NCI-H1436 treated with DMSO at 0.1 percent for 48 hours (cell line): ENCODE measurements around the gene LRRC26.

Source experiments
- DNase-seq: peaks from one replicate; lab custom pipeline; 2025; lab: John Stamatoyannopoulos, UW

The LRRC26 gene

DNA sequence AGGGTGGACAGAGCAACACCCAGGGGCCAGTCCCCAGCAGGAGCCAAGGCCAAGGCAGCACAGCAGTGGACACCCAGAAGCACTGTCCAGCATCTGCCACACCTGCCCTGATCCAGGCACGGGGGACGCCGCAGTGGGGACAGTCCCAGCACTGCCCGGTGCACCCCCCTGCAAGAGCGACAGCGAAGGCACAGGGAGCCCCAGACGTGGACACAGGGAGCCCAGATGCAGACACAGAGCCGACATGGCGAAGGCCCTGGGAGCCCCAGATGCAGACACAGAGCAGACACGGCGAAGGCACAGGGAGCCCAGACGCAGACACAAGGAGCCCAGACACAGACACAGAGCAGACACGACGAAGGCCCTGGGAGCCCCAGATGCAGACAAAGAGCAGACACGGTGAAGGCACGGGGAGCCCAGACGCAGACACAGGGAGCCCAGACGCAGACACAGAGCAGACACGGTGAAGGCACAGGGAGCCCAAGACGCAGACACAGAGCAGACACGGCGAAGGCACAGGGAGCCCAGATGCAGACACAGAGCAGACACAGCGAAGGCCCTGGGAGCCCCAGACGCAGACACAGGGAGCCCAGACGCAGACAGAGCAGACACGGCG is 14.2 kb upstream of the LRRC26 start:
- DNase-seq = no peak

DNA sequence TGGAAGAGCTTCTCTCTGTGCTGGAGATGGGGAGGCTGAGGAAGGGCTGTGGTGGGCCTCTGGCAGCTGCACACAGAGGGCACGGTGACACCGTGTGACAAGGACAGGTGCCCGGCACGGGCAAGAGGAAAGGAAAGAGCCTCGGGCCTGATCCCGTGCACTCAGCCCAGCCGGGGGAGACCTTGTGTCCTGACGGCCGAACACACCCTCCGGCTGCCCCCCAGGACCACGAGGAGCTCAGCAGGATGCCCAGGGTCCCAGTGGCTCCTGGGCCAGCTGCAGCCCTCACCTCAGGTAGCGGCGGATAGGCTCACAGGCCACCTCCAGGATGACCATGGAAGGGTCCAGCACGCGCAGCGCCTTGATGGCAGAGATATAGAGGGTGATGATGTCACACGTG is 13.0 kb upstream of the LRRC26 start:
- DNase-seq = no peak

DNA sequence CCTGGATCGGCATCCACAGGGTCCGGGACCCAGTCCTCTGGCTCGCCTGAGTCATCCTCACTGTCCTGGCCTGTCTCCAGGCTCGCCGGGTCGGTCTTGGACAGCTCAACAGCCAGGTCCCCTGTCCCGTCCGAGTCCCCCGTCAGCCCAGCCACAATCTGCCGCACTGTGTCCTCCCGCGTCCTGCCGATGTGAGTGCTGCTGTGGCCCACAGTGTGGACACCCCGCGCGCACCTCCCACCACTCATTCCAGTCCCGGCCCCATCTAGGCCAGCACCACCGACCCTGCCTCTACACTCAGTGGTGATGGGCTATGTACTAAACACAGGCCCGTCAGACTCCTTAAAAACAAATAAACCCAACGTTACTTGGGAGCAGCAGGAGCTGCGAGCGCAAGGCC is 11.8 kb upstream of the LRRC26 start:
- DNase-seq = no peak

DNA sequence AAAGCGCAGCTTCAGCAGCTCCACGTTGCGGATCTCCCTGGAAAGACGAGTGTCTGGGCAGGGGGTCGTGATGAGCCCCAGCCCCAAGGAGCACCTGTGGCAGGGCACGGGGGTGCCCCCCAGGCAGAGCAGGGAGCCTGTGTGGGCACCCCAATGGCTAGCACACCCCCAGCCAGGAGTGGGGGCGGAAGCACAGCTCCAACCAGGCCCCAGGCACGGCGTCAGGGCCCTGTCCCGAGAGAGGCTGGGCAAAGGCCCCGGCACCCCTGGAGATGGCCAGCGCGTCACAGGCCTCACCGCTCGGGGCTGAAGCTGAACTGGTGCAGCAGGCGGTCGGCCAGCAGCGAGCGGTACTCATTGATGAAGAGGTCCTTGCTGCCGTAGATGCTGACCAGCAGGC is 10.6 kb upstream of the LRRC26 start:
- DNase-seq = no peak

DNA sequence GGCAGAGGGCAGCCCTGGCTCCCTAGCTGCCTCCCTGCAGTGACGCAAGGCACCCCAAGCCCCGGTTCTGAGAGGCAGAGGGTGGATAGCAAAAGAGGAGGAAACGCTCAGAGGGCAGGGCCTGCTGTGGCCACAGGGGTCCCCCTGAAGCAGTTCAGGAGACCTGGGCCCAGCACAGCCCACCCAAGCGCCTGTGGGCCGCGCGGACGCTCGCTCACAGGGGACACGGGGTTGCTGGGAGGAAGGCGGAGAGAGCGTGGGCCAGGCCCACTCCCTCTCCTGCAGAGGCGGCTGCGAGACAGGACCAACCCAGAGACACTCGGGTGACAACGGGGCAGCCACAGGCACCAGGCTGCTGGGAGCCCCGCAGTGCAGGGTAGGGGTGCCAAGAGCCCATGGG is 9.9 kb upstream of the LRRC26 start:
- DNase-seq = no peak

DNA sequence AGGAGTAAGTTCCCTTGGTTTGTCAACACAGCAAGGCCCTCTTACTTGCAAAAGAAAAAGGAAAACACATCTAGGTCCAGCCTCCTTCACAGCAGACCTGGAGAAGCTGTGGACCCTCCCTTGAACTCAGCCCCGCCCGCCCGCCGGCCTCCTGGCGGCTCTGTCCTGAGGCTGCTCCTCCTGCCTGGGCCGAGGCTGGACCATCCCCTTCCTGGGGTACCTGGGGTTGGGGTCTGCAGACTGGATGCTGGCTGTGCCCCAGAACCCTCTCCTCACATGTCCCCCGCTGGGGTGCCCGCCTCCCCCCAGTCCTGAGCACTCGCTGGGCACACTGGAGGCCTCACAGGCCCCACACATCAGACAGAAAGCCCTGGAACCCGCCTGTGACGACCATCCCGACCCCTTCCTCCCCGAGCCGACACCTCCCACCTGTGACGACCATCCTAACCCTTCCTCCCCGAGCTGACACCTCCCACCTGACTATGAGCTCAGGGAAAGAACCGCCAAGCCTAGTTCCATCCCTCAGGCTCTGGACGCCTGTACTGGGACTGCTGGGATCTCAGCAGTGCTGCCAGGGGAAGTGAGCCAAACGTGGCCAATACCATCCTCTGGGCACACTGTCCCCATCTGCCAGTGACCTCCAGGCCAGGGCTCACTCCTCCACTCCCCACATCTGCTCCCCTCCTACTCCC is 9.2 kb upstream of the LRRC26 start:
- DNase-seq = no peak

DNA sequence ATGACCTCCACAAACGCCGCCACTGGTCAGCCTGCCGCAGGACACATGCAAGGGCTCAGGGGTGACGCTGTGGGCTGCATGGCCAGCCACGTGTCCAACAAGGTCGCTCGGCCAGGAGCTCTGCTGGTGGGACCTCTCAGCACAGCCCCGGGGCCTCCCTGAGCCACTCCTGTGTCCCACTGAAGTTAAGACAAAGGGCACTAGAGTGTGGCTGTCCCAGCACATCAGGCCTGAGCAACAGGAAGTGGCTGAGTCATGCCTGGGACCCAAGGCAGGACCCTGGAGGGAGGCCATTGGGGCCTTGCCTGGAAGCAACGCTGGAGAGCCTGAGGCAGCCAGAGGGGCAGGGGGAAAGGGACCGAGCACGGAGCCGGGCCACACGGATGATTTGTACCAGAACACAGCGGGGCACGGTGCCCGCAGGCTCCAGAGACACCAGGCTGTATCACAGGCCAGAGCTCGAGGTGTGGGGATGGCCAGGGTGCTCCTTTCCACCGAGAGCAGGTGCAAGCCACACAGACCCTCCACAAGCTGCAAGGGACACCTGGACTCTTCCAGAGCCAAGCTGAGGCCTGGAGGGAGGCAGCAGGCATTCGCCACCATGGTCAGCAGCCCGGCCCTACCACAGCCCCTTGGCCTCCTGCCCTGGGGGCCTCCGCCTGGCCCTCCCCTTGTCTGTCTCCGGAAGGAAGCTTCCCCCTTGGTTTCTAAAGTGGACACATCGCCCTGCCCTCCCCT is 8.5 kb upstream of the LRRC26 start:
- DNase-seq = no peak

DNA sequence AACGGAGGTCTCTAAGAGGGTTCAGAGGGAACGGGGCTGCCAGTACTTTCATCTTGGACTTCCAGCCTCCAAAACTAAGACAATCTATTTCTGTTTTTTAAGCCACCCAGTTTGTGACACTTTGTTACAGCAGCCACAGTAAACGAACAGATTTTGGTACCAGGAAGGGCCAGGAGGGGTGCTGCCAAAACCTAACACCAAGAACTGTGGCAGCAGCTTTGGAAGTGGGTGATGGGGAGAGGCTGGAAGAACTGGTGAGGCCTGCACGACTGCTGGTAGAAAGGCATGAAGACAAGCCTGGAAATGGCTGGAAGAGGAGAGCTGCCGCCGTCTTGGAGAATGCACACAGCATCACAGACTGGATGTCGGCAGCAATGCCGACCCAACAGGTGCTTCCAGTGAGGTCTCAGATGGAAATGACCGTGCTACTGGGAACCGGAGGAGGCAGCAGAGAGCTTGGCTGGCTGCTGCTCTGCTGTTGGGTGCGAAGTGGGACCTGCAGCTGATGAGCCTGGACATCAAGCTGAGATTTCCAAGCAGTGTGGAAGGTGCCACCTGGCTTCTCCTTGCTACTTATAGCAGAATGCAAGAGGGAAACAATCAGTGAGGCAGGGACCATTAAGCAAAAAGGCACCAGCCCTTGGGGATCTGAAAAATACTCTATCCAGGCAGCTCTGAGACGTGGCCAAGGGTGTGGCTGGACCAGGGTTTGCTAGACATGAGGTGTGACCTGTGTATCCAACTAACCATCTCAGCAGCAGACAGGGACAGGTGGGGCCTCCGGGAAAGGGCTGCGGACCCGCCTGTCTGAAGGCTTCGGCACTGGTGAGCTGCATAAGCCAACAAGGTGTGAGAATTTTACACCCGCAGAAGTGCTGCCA is 6.7 kb upstream of the LRRC26 start:
- no peak for DNase-seq

DNA sequence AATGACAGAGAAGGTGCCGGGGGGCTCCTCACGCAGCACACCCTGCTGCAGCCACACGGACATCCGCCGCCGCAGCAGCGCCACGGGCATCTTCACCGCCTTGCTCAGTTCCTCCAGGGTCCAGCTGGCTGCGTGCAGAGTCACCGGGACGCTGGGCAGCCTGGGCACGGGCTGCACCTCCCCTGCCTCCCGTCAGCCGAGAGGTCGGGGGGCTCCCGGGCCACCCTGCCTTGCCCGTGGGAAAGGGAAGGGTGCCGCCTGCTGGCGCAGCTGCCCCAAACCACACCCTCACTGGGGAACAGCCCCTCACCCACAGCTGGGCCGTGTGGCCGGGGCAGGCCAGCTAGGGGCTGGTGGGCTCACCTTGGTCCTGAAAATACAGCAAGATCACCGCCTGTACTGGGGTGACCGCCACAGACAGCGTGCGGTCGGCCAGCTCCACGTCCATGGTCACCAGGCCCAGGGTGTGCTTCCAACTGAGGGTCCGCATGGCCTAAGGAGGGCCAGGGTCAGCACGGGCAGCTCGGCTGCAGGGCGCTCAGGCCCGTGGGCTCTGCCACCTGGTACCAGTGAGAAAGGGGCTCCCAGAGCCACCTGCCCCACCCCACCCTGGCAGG is 5.6 kb upstream of the LRRC26 start:
- DNase-seq = no peak

DNA sequence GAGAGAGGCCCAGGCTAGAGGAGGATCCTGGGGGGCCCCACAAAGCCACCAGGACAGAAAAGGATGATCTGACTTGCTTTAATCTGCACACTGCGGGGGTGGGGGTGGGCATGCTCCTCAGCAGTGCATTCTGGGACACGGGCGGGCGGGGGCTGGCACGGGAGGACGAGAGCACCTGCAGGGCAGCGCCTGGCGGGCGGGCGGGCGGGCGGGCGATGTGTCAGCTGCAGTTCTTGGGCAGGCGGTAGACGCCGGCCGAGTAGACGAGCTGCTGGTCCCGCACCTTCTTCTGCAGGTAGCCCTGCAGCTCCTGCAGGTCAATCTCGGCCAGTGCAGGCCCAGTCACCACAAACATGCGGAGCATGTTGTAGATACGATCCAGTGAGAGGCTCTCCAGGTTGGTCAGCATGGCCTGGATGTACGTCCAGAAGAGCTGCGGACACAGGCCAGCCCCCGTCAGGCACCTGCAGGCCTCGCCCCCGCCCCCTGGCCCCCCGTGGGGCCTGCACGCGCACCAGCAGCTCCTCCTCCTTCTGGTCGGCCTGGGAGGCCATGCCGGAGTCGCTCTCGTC is 5.0 kb upstream of the LRRC26 start:
- DNase-seq = no peak

DNA sequence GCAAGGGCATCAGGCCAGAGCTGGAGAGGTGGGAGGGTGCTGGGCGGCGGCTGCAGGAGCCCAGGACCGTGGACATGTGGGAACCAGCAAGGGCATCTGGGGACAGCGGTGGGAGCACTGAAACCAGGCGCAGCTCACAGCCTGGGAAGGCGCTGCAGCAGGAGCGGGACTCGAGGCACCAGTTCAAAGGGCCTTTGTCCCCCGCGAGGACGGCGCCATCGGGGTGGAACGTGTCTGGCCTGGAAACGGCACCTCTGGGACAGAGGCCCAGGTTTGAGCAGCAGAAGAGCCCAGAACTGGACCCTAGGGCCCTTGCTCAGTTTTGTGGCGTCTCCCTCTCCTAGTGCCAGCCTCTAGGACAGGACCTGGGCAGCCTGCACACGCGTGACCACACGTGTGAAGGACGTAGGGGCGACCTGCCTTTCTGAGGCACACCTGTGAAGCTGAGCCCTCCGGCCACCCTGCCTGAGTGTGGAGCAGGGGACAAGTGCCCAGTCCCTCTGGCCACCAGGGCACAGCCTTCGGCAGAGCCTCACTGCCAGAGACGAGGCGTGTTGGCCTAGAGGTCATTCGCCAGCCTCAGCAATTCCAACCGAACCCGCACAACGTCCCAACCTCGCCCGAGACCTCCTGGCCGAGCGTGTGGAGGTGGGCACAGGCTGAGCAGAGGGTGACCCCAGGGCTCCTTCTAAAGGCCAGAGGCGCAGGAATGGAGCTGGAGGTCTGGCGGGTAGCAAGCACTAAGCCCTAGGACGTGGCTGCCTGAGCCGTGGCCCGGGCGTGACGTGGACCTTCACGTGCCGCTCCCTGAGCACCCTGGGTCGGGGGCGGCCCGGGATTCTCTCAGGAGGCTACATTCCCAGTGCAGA is 4.2 kb upstream of the LRRC26 start:
- DNase-seq = no peak

DNA sequence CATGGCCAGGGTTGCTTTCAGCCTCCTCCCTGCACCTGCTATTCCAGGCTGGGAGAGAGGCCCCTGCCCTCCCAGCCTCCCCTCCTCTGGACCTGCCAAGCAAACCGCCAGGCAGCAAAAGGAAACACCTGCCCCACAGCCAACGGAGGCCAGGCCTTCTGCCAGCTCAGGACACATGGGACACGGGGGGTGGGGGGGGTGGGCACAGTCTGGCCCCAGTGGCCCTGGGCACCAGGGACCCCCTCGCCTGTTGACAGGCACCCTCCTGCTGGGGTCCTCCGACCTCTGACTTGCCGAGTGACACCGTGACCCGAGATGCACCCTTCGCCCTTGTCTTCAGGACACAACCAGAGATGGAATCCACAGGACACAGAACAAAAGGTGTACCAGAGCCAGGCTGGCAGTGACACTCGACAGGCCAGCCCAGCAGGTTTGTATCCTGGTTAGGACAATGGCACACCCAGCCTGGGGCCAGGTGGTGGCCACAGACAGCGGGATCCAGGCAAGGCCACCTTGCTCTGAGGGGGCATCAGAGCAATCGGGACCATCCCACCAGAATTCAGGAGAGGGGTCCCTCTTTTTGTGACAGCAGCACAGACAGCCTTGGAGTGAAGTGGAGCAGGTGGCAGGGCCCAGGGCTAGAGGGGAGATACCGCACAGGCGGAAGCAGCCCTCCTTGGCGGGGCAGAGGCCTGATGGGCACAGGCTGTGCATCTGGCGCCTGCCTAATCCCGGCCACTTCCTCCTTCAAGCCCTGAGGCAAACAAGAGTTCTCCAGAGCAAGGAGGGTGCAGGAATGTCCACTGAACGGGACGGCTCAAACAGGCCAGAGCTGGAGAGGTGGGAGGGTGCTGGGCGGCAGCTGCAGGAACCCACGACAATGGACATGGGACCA is 3.3 kb upstream of the LRRC26 start:
- no peak for DNase-seq

DNA sequence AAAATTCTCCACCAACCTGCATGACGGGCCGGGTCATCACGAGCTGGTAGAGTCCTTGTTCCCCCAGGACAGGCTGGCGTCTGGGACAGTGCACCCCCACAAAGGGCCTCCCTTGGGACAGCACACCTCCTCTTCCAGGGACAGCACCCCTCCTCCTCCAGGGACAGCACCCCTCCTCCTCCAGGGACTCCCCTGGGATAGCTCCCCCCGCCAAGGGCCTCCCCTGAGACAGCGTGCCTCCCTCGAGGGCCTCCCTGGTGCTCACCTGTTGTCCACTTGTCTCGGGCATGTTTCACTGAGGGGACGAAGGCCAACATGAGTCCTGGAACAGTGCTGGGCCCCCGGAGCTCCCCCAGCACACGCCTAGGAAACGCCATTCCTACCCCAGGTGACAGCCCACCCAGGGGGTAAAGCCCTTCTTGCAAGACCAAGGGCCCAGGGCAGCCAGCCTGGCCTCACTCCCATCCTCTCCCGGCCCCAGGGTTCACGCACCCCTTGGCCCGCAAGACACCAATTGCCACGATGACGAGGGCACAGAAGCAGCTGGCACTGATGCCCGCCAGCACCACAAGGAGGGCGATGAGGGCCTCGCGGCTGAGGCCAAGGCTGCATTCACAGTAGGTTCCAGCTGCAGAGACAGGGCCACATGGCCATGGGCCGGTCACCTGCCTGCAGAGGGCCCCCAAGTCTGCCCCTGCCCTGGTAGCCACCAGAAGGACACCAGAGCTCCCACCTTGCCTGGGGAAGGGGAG is 1.5 kb upstream of the LRRC26 start:
- DNase-seq = no peak

DNA sequence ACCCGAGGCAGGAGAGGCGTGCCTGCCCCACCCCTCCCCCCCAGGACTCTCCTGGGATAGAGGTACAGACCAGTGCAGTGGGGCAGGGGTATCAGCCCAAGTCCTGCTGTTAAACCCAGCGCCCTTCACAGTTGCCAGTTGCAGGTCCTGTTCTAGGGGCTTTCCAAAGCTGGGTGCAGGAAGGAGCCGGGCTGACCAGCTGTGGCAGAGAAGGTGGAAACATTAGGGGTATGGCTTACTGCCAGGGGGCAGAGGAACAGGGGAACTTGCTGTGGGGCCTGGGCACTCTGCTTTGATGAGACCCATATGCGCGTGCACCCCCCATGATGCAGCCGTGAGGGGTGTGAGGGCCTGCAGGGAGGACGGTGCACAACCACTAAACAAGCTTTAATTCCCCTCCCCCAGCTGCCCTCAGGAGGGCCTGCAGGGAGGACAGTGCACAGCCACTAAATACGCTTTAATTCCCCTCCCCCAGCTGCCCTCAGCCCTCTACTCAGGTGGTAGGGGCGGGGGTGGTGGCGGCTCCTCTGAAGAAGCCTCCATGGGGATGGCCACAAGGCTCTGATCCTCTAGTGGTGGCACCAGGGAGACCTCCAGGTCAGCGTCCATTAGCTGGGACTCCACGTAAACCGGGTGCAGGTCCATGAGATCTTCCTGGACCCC is 766 bp upstream of the LRRC26 start:
- no peak for DNase-seq

DNA sequence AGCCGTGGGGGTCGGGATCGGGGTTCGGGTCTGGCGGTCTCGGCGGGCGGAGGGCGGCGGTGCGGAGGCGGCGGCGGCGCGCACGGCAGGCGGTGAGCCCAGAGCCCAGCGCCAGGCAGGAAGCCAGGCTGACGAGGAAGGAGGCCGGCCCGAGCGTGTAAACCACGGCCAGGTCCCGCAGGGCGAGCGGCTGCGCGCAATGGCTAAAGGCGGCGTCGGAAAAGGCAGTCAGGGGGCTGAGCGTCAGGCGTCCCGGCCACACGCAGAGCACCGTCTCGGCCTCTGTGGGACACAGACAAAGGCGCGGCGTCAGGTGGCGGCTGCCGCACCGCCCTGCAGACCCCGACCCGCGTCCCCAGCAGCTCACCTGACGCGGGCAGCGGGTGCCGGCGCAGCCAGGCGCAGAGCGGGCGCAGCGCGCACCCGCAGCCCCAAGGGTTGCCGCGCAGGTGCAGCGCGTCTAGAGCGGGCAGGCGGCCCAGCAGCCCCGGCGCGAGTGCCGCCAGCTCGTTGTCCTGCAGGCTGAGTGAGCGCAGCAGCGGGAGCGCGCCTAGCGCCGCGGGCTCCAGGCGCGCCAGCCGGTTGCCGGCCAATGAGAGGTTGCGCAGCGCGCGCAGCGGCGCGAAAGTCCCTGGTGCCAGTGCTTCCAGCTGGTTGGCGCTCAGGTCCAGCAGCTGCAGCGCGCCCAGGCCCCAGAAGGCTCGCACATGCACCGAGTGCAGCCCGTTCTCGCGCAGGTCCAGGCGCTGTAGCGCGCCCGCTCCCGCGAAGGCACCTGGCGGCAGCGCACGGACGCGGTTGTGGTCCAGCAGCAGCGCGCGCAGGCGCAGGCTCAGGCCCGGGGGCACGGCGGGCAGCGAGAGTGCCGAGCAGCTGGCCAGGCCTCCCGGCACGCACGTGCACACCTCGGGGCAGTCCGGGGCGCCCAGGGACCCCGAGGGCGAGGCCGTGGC is 671 bp downstream of the LRRC26 start:
- DNase-seq = no peak

DNA sequence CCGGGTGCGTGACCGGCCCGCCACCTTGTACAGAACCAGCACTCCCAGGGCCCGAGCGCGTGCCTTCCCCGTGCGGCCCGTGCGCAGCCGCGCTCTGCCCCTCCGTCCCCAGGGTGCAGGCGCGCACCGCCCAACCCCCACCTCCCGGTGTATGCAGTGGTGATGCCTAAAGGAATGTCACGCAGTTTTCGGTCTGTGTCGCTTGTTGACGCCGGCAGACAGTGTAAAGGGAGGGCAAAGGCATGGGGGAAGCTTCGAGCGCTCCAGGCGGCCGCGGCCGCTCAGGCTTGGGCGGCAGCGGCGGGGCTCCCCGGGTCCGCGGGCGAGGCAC is 1.3 kb downstream of the LRRC26 start:
- no peak for DNase-seq
